Activated naive CD4-positive, alpha-beta T cell treated with anti-CD3 and anti-CD28 coated beads, Interleukin-2, amount 50 U/mL, for 24 hours (primary cell): ENCODE results near the gene GRIP1.

Experiments
- H3K27ac Mint-ChIP-seq: one replicate; pipeline ENCODE4 v1.8.0; 2021; ENCODE audit warnings: mild to moderate bottlenecking, mixed read lengths
- H3K27me3 Mint-ChIP-seq: one replicate; pipeline ENCODE4 v1.8.0; 2021; ENCODE audit warnings: mixed read lengths
- H3K36me3 Mint-ChIP-seq: one replicate; pipeline ENCODE4 v1.8.0; 2021; ENCODE audit warnings: mixed read lengths
- H3K4me1 Mint-ChIP-seq: one replicate; pipeline ENCODE4 v1.8.0; 2021; ENCODE audit warnings: mixed read lengths
- H3K4me3 Mint-ChIP-seq: one replicate; pipeline ENCODE4 v1.8.0; 2021; ENCODE audit warnings: mild to moderate bottlenecking, mixed read lengths
- H3K9me3 Mint-ChIP-seq: one replicate; pipeline ENCODE4 v1.8.0; 2021; ENCODE audit warnings: mixed read lengths

Gene GRIP1

GRCh38 chr12:66571361-66571915 is 107.4 kb downstream of the GRIP1 start:
- Mint-ChIP-seq H3K9me3 (no peaks in the 10 kb centered on the region), H3K27me3 (no peaks in the 10 kb centered on the region), H3K36me3 (peaks cover 3% of the 10 kb centered on the region), H3K4me1 (no peaks in the 10 kb centered on the region), H3K4me3 (no peak overlapping the region), H3K27ac (no peak overlapping the region)

GRCh38 chr12:66563220-66563619 is 115.7 kb downstream of the GRIP1 start:
- Mint-ChIP-seq H3K27me3 (no peaks in the 10 kb centered on the region), H3K9me3 (peaks cover 12% of the 10 kb centered on the region), H3K4me3 (no peak overlapping the region), H3K4me1 (no peaks in the 10 kb centered on the region), H3K27ac (no peak overlapping the region), H3K36me3 (peaks cover 9% of the 10 kb centered on the region)

- Mint-ChIP-seq H3K27me3 (no peaks in the 10 kb centered on the region), H3K9me3 (peaks cover 17% of the 10 kb centered on the region), H3K36me3 (peaks cover 15% of the 10 kb centered on the region), H3K4me1 (peaks cover 10% of the 10 kb centered on the region), H3K4me3 (no peak overlapping the region), H3K27ac (no peak overlapping the region)
These were observed 123.8 kb downstream of the GRIP1 start for GRCh38 chr12:66555113-66555512.

GRCh38 chr12:66552716-66553115 is 126.2 kb downstream of the GRIP1 start:
- no peak overlapping the region for H3K4me3 Mint-ChIP-seq
- no peaks in the 10 kb centered on the region for H3K27me3 Mint-ChIP-seq
- H3K27ac Mint-ChIP-seq = no peak overlapping the region
- H3K36me3 Mint-ChIP-seq = peaks cover 9% of the 10 kb centered on the region
- peaks cover 10% of the 10 kb centered on the region for H3K4me1 Mint-ChIP-seq
- H3K9me3 Mint-ChIP-seq = peaks cover 14% of the 10 kb centered on the region

- Mint-ChIP-seq H3K9me3 (no peaks in the 10 kb centered on the region), H3K4me1 (no peaks in the 10 kb centered on the region), H3K4me3 (no peak overlapping the region), H3K36me3 (no peaks in the 10 kb centered on the region), H3K27me3 (no peaks in the 10 kb centered on the region), H3K27ac (no peak overlapping the region)
These were observed 128.2 kb downstream of the GRIP1 start for GRCh38 chr12:66550626-66551025.

GRCh38 chr12:66549050-66549389 is 129.9 kb downstream of the GRIP1 start:
- H3K9me3 Mint-ChIP-seq = no peaks in the 10 kb centered on the region
- no peaks in the 10 kb centered on the region for H3K36me3 Mint-ChIP-seq
- H3K4me3 Mint-ChIP-seq = no peak overlapping the region
- H3K4me1 Mint-ChIP-seq = no peaks in the 10 kb centered on the region
- no peaks in the 10 kb centered on the region for H3K27me3 Mint-ChIP-seq
- no peak overlapping the region for H3K27ac Mint-ChIP-seq

GRCh38 chr12:66548338-66549049 is 130.4 kb downstream of the GRIP1 start:
- Mint-ChIP-seq H3K9me3 (no peaks in the 10 kb centered on the region), H3K27ac (no peak overlapping the region), H3K4me3 (no peak overlapping the region), H3K27me3 (no peaks in the 10 kb centered on the region), H3K4me1 (no peaks in the 10 kb centered on the region), H3K36me3 (no peaks in the 10 kb centered on the region)

GRCh38 chr12:66541426-66541825 is 137.4 kb downstream of the GRIP1 start:
- H3K9me3 Mint-ChIP-seq = no peaks in the 10 kb centered on the region
- H3K27me3 Mint-ChIP-seq = no peaks in the 10 kb centered on the region
- H3K4me3 Mint-ChIP-seq = no peak overlapping the region
- H3K27ac Mint-ChIP-seq = no peak overlapping the region
- H3K4me1 Mint-ChIP-seq = no peaks in the 10 kb centered on the region
- H3K36me3 Mint-ChIP-seq = peaks cover 9% of the 10 kb centered on the region

GRCh38 chr12:66539431-66539830 is 139.4 kb downstream of the GRIP1 start:
- Mint-ChIP-seq H3K36me3 (peaks cover 9% of the 10 kb centered on the region), H3K4me3 (no peak overlapping the region), H3K4me1 (no peaks in the 10 kb centered on the region), H3K27ac (no peak overlapping the region), H3K9me3 (no peaks in the 10 kb centered on the region), H3K27me3 (no peaks in the 10 kb centered on the region)

- Mint-ChIP-seq H3K4me3 (no peak overlapping the region), H3K9me3 (no peaks in the 10 kb centered on the region), H3K27ac (no peak overlapping the region), H3K36me3 (peaks cover 9% of the 10 kb centered on the region), H3K27me3 (no peaks in the 10 kb centered on the region), H3K4me1 (no peaks in the 10 kb centered on the region)
These were observed 139.9 kb downstream of the GRIP1 start for GRCh38 chr12:66538970-66539369.

- Mint-ChIP-seq H3K9me3 (no peaks in the 10 kb centered on the region), H3K36me3 (peaks cover 9% of the 10 kb centered on the region), H3K27me3 (no peaks in the 10 kb centered on the region), H3K4me3 (no peak overlapping the region), H3K4me1 (no peaks in the 10 kb centered on the region), H3K27ac (no peak overlapping the region)
These were observed 141.0 kb downstream of the GRIP1 start for GRCh38 chr12:66537876-66538275.

- Mint-ChIP-seq H3K4me3 (no peak overlapping the region), H3K4me1 (no peaks in the 10 kb centered on the region), H3K27me3 (no peaks in the 10 kb centered on the region), H3K36me3 (peaks cover 3% of the 10 kb centered on the region), H3K9me3 (no peaks in the 10 kb centered on the region), H3K27ac (no peak overlapping the region)
These were observed 145.1 kb downstream of the GRIP1 start for GRCh38 chr12:66533767-66534166.

GRCh38 chr12:66531766-66532165 is 147.1 kb downstream of the GRIP1 start:
- Mint-ChIP-seq H3K4me3 (no peak overlapping the region), H3K9me3 (no peaks in the 10 kb centered on the region), H3K27me3 (no peaks in the 10 kb centered on the region), H3K36me3 (peaks cover 11% of the 10 kb centered on the region), H3K4me1 (no peaks in the 10 kb centered on the region), H3K27ac (no peak overlapping the region)

GRCh38 chr12:66529934-66530333 is 148.9 kb downstream of the GRIP1 start:
- Mint-ChIP-seq H3K27ac (no peak overlapping the region), H3K9me3 (no peaks in the 10 kb centered on the region), H3K4me3 (no peak overlapping the region), H3K36me3 (peaks cover 13% of the 10 kb centered on the region), H3K27me3 (no peaks in the 10 kb centered on the region), H3K4me1 (no peaks in the 10 kb centered on the region)

GRCh38 chr12:66516561-66516960 is 162.3 kb downstream of the GRIP1 start:
- peaks cover 8% of the 10 kb centered on the region for H3K36me3 Mint-ChIP-seq
- H3K4me1 Mint-ChIP-seq = no peaks in the 10 kb centered on the region
- H3K27me3 Mint-ChIP-seq = no peaks in the 10 kb centered on the region
- no peaks in the 10 kb centered on the region for H3K9me3 Mint-ChIP-seq
- no peak overlapping the region for H3K4me3 Mint-ChIP-seq
- no peak overlapping the region for H3K27ac Mint-ChIP-seq

- no peak overlapping the region for H3K27ac Mint-ChIP-seq
- no peak overlapping the region for H3K4me3 Mint-ChIP-seq
- peaks cover 9% of the 10 kb centered on the region for H3K36me3 Mint-ChIP-seq
- no peaks in the 10 kb centered on the region for H3K27me3 Mint-ChIP-seq
- H3K9me3 Mint-ChIP-seq = no peaks in the 10 kb centered on the region
- H3K4me1 Mint-ChIP-seq = no peaks in the 10 kb centered on the region
These were observed 162.7 kb downstream of the GRIP1 start for GRCh38 chr12:66516133-66516532.

- Mint-ChIP-seq H3K36me3 (peaks cover 11% of the 10 kb centered on the region), H3K27me3 (no peaks in the 10 kb centered on the region), H3K9me3 (no peaks in the 10 kb centered on the region), H3K4me3 (no peak overlapping the region), H3K4me1 (no peaks in the 10 kb centered on the region), H3K27ac (no peak overlapping the region)
These were observed 164.3 kb downstream of the GRIP1 start for GRCh38 chr12:66514581-66514980.
